NCI-H510A (cell line): ENCODE results near the gene GOLGA6D.
"Not testable (repeated sequence)": the region's sequence is repeated elsewhere in the genome, so short reads cannot be mapped to it uniquely, and the experiment has no call there.

Experiments
- DNase-seq: peaks from one replicate; lab custom pipeline; 2025; lab: John Stamatoyannopoulos, UW

GOLGA6D gene

GRCh38 chr15:75293660-75294059 lies 11.0 kb downstream of the GOLGA6D start:
- not testable (repeated sequence) for DNase-seq

GRCh38 chr15:75298541-75299310 lies 16.1 kb downstream of the GOLGA6D start:
- not testable (repeated sequence) for DNase-seq

- DNase-seq, result not testable (repeated sequence)
These were observed 16.7 kb downstream of the GOLGA6D start for GRCh38 chr15:75299311-75299688.

- not testable (repeated sequence) for DNase-seq
These were observed 17.4 kb downstream of the GOLGA6D start for GRCh38 chr15:75300026-75300425.

GRCh38 chr15:75302318-75302717 lies 19.7 kb downstream of the GOLGA6D start:
- no peak for DNase-seq

- not testable (repeated sequence) for DNase-seq
These were observed 20.1 kb downstream of the GOLGA6D start for GRCh38 chr15:75302753-75303152.

- no peak for DNase-seq
These were observed 23.6 kb downstream of the GOLGA6D start for GRCh38 chr15:75306188-75306587.

- peak; percentile 52 for DNase-seq
These were observed 25.2 kb downstream of the GOLGA6D start for GRCh38 chr15:75307778-75308390.

- no peak for DNase-seq
These were observed 27.1 kb downstream of the GOLGA6D start for GRCh38 chr15:75309711-75310110.

GRCh38 chr15:75312548-75312947 lies 29.9 kb downstream of the GOLGA6D start:
- DNase-seq, result not testable (repeated sequence)

- DNase-seq, result no peak
These were observed 30.6 kb downstream of the GOLGA6D start for GRCh38 chr15:75313116-75313845.

- DNase-seq, result no peak
These were observed 32.1 kb downstream of the GOLGA6D start for GRCh38 chr15:75314552-75315290.

GRCh38 chr15:75319231-75319897 lies 36.7 kb downstream of the GOLGA6D start:
- DNase-seq, result not testable (repeated sequence)

- DNase-seq, result no peak
These were observed 39.1 kb downstream of the GOLGA6D start for GRCh38 chr15:75321711-75322110.

GRCh38 chr15:75325922-75326321 lies 43.3 kb downstream of the GOLGA6D start:
- no peak for DNase-seq

GRCh38 chr15:75327005-75327404 lies 44.4 kb downstream of the GOLGA6D start:
- no peak for DNase-seq

GRCh38 chr15:75327491-75327890 lies 44.9 kb downstream of the GOLGA6D start:
- no peak for DNase-seq

GRCh38 chr15:75328493-75329314 lies 46.1 kb downstream of the GOLGA6D start:
- no peak for DNase-seq

- no peak for DNase-seq
These were observed 46.9 kb downstream of the GOLGA6D start for GRCh38 chr15:75329571-75329970.

GRCh38 chr15:75332093-75332492 lies 49.5 kb downstream of the GOLGA6D start:
- DNase-seq, result not testable (repeated sequence)
